NCI-H2171 treated with DMSO at 0.1 percent for 48 hours (cell line): Measurements from ENCODE around the gene FBXO38.

Source experiments
- DNase-seq: peaks from one replicate; lab custom pipeline; 2025; lab: John Stamatoyannopoulos, UW

FBXO38 gene, protein sequence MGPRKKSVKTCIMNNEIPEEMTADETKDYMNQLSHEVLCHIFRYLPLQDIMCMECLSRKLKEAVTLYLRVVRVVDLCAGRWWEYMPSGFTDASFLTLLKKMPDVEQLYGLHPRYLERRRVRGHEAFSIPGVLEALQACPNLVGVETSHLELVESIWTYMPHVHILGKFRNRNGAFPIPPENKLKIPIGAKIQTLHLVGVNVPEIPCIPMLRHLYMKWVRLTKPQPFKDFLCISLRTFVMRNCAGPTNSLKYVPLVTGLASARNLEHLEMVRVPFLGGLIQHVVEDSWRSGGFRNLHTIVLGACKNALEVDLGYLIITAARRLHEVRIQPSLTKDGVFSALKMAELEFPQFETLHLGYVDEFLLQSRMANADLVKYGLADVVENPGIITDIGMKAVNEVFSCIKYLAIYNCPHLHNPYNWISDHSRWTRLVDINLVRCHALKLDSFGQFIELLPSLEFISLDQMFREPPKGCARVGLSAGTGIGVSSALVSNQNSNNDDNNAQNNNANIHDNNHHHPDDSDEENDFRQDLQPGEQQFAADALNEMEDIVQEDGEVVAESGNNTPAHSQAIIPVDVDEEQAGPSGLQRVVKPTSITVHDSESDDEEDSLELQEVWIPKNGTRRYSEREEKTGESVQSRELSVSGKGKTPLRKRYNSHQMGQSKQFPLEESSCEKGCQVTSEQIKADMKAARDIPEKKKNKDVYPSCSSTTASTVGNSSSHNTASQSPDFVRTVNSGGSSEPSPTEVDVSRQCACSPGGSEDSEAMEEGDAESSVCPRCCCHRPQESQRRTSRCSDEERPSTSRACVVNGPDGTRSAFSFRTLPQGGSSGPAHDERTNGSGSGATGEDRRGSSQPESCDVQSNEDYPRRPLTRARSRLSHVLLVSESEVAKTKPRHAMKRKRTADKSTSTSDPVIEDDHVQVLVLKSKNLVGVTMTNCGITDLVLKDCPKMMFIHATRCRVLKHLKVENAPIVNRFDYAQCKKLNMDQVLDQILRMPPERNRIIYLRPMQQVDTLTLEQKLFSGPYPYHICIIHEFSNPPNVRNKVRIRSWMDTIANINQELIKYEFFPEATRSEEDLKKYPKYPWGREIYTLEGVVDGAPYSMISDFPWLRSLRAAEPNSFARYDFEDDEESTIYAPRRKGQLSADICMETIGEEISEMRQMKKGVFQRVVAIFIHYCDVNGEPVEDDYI

DNA sequence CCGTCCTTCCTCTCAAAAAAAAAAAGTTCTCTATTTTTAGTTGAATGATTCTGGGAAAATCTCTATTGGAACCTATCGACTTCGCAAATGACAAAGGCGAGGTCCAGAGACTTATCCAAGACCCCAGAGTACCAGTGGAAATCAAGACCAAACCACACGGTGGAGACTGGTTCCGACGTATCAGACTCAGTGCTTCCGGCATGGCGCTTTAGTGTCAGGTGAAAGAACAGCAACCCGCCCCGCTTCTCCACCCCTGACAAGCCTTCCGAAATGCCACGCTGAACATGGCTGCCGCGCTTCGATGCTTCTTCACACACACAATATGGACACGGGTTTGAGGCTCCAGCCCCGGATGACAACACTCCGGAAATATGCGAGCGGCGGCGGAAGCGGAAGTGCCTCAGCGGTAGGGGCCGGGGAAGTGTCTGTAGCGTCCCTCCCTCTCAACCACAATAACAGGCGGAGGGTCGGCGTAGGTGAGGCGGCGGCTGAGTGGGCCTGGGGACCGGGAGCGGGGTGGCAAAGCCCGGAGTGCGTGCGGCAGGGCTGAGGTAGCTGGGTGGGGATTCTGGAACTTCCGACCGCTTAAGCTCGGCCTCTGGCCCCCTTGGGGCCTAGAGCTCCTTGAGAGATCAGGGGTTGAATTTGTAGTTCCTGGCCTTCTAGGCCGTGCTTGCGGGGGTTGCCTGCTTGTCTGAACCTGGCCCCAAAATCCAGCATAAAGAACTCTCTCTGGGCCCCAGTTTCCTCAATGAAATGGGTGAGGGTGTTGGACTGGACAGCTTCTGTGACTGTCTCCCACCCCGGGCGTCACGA, at the start of gene FBXO38:
Gene FBXO38, plus strand, starts transcription at position 395 of the 816 bp plus-strand sequence. CDS start 10,819 bp downstream, outside the sequence.
- peak; percentile 94 for DNase-seq

DNA sequence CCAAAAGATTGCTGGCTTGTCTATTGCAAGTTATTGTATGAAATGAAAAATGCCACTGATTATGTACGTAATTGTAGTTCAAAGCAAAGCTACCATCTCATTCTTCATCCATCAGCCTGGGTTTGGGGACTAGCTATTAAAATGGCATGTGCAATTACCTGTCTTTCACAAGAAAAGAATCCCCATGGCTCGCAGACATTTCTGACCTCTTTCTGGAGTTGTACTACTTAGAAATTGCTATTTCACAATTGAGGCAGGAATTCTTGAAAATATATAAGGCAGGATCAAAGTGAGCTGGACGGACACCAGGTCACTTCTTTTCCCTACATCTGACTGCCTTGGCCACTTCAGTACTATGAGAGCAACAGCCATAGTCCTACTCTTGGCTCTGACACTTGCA, 48.5 kb upstream of the FBXO38 start, which contains the start of gene SPINK9:
Gene SPINK9, plus strand, starts transcription at position 301 of the 400 bp plus-strand sequence. Its CDS starts 55 bp downstream, at position 356.
- DNase-seq: no peak

DNA sequence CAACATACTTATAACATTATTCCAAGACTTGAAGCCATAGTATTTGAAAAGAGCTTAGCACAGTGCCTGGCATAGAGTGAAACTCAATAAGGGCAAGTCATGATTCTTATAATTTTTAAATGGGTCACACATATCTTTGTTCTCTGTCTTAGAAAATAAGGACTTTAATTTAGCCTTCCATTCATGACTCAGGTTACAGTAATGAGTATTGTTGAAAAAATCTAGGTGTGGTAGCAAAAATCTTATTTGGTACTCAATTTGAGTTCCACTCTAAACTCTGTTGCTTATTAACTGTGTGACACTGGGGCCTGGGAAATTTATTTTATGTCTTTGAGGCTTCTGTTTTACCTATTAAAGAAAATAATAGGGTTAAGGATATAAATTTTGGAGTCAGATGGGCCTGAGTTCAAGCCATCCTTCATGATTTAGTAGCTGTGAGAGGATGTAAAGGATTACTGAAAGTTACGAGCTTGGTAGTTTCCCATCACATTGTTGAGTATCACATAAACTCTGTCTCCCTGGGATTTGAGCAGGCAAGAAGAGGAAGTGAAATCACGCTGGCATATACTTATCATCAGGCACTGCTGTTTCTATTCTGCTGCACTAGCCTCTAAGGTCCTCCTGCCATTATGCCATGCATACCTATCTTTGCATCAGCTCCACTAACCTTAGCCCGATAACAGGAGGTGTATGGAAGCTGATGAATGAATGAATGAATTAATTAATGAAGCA, 46.9 kb upstream of the FBXO38 start:
- DNase-seq: no peak

DNA sequence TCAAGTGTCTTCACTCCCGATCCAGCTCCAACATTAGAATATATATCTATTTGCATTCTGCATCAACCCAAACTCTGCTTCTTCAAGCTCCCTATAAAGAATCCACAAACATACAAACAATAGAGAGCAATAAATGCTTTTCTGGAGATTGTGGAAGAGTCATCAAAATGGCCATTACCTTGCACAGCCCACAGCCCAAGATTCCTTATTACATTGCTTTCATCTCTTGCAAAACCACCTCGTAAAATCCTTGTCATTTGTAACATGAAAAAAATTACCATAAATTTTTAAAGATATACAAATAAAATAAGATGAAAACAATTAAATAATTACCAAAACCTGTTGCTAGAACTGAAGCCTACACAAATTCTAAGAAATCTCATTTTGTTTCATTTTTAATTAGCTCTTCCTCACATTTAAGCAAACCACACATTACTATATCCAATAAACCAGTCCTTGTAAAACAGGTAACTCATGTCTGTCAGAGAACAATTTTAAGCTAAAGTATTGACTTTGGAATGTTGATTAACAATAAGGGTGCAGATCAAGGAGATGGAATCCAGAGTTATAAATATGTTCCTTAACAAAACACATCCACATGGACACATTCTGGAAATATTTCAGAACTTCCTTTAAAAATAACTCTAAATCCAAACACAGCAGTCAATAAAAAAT, 41.2 kb upstream of the FBXO38 start:
- no peak for DNase-seq

DNA sequence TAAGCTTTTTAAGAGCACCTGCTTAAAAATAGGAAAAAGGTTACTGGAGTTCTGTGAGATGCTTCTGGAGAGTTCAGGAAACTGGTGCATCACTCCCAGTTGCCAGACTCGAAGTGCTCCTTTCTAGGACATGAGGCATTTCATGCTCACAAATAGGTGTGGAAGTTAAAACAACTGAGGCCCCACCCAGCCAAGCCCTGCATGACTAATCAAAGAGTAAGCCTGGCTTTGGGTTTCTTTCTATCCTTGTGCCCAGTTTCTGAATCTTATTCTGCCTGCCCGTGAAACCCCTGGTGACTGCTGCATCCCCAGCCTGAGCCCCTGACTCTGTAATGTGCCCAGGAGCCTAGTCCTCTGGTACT, 40.7 kb upstream of the FBXO38 start:
- no peak for DNase-seq

DNA sequence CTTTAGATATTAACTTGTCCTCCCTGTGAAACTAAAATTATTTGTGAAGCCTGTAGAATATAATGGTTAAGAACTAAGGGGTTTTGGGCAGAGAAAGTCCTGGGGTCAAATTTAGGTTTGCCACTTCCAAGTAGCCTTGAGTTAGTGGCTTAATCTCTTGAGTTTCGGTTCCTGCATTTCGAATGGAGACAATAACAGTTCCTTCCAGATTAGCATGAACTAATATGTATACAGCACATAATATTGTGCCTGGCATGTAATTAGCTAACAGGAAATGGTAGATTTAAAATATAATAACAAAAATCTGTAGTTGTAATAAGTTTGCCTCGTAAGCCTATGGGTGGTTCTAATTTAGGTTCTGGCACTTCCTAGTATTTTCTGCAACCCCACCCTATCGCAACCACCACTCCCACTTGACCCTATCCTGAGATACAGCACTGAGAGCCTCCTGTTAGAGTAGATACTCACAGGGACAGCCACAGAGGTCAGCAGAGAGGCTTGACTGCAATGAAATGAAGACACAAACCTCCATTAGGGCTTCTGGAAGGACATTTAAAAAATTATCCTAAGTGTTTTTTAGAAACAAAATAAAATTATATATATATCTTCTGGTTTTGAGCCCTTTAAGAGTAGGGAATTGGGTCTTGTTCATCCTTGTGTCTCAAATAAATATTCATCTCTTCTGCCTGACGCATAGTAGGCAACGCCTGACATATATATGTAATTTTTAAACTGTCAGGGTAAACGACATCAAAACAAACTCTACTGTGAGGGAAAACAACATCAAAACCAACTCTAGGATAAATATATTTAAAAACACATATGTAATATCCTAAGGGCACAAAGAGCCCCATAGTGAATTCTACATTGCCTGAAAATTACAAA, 39.9 kb upstream of the FBXO38 start:
- DNase-seq: no peak

DNA sequence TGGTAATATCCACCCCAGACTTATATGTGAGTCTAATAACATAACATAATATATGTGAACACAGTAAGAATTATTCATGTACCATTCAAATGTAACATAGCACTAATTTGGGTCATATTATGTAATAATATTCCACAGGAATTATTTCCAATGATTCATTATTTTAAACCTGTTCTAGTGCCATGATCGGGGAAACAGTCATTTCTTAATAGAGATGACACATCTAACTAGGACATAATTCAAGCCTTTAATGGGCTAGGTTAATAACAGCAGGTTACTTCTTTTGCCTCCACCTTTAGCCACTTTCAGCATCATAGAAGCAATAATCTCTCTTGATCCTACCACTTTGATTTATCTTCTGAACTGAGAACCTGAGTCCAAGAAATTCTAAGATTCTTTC, 36.1 kb upstream of the FBXO38 start:
- DNase-seq: no peak

DNA sequence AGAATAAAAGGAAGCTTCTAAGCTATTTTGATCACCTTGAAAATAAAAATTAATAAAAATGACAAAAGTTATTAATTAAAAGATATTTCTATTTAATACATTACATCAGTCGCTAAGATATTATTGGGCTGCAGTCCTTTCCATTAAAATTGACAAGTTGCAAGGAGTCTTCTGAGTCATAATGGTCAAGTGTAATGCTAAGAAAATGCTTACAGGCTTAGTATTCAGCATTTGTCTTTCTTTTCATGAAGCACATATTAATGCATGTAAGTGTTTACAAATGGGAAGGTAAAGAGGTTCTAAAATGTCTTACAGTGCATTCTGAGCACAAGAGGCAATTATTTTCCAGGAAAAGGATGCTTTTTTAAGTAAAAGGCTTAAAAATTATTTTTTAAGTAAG, 31.1 kb upstream of the FBXO38 start:
- no peak for DNase-seq

DNA sequence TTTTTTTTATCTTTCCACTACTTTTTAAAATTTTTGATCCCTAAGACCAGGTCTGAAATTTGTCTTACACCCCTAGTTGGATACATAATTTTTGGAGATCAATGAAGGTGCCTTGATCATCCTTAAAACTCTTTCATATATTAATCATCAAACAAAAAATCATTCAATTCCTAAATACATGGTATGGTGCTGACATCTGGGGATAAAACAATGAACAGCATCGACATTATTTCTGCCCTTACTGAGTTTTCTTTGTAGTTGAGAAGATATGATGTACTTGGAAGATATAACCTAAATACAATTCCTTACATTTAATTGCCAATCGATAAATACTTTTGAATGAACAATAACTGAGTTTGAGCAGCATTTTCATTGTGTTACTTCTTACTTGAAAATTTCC, 30.1 kb upstream of the FBXO38 start:
- no peak for DNase-seq

DNA sequence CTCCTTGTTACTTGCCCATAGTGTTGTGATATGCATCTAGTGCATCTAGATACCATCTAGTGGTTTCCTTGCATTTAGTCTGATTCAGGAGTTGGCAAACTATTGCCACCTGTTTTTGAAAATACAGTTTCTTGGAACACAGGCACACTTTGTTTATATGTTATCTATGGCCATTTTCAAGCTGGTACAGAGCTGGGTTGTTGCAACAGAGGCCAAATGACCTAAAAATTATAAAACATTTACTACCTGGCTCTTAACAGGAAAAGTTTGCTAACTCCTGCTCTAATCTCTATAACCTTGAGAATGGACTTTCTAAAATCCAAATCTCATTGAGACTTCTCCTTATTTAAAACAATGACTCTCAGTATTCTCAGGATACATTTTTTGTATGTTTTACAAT, 19.4 kb upstream of the FBXO38 start:
- no peak for DNase-seq

DNA sequence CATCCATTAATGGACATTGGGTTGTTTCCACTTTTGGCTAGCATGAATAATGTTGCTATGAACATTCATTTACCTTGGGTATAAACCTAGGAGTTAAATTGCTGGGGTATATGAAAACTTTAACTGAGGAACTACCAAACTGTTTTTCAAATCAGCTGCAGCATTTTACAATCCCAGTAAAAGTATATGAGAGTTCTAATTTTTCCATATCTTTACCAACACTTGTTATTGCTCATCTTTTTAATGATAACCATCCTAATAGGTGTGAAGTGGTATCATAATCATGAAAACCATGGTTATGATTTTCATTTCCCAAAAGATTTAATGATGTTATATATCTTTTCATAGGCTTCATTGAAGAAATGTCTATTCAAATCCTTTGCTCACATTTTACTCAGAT, 15.5 kb upstream of the FBXO38 start:
- no peak for DNase-seq

DNA sequence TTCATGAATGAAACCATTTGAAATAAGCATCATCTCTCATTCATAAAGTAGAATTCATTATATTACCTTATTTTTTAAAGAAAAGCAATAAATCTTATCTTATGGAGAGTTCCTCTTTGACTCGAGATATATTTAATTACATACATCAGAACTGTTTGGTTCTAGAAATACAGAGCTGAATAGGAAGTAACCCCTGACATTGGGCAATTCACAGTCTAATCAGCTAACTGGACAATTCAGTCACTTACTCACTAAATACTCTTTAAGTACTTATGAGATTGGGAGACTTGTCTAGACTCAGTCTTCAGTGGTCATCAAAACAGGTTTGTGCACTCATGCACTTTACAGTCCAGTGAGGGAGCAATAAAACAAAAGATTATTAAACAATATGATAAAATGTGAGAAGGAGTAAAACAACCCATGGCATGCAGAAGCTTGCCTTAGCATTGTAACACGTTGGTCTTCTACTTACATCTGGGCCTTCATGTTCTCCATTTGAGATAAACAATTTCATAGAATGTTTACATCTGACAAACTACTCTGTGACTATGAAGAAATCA, 11.5 kb upstream of the FBXO38 start:
- DNase-seq: no peak

DNA sequence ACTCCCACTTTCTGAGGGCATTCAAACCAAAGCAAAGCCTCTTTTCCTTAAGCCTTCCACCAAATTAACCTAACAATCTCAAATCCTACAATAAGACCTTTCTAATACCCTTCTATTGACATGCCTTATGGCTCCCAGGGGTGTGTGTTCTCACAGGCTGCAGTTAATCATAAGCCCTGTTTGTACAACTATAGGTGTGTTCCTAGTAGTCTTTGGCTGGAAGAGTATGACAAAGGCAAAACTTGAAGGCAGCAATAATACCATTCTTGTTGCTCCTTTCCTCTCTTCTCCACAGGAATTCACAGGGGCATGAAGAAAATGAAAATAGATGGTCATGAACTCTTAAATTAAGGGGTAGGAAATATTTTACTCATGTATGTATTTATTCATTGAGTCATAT, 10.9 kb upstream of the FBXO38 start:
- no peak for DNase-seq

DNA sequence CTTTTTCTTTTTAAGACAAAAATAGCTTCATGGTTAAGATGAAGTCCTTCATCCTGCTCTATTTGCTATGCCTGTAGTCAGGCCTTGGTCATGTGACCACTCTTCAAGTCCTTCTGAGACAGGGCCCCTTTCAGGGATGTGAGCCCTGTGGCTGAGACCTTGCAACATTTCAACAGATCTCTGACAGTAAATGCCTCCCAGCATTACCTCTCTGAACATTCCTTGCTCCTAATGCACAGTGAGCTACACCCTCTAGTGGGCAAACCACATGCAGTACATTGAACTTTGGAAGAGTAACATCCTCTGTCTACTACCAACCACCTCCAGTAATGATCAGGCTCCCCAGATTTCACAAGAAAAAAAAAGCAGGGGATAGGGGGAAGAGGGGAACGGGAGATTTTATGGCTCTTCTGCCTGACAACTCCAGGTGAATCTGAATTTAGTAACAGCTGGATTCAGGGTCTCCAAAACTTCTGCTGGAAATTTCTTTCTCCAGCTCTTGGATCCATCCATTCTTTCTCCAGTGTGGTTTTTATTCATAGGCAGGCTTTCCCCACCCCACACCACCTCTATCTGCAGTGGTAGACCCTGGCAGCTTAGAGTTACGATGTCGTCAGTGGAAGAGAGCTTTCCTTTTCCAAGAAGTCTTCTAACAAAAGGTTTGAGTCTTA, 8.9 kb upstream of the FBXO38 start:
- peak; percentile 12 for DNase-seq

DNA sequence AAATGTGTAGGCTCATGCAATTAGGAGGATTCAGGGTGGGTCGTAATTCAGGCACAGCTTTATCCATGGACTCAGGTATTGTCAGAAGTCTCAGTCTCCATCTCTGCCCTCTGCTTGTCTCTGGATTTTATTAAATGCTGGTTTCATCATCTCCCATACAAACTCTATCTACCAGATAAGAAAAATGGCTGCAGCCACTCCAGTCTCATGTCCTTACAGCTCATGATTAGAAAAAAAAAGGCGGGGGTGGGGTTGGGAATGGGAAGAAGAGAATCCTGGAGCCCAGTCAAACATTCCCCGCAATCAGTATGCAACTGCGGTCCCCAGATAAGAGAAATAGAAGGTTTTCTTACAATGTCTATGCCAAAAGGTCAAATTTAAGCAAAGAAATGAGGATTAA, 7.6 kb upstream of the FBXO38 start:
- DNase-seq: no peak

DNA sequence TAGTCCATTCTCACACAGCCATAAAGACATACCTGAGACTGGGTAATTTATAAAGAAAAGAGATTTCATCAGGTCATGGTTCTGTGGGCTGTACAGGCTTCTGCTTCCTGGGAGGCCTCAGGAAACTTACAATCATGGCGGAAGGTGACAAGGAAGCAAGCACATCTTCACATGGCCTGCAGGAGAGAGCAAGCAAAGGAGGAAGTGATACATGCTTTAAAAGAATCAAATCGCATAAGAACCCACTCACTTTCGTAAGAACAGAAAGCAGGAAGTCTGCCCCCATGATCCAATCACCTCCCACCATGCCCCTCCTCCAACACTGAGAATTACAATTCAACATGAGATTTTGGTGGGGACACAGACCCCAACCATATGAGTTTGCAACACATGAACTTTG, 5.1 kb upstream of the FBXO38 start:
- DNase-seq: no peak

DNA sequence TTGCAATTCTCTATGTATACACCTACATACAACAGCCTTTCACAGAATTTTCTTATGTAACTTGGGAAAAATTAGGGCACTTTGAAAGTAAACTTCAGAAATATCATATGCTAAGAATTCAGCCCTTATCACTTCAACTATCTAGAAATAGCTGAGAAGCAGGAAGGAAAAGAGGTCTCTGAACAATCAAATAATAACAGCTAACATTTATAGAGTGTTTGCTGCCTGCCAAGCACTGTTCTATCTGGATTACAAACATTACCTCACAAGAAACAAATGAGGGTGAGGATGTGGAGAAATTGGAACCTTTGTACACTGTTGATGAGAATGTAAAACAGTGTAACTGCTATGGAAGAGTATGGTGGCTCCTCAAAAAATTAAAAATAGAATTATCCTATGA, 4.4 kb upstream of the FBXO38 start:
- no peak for DNase-seq

DNA sequence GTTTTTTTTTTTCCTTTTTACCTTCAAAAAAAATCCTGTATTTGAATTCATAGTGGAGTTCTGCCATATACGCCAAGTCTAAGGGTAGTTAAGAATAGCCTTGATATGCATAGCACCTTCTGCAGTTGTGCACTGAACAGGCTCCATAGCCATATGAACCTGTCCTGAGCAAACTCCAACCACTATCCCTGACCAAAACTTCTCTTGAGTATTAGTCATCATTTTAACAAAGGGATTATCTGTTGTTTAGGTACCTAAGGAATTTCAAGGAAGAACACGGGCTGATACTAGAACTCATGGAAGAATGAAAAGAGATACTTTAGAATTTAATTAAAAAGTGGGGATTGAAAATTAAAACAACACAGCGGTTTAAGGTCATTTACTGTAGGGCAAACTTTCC, 1.9 kb upstream of the FBXO38 start:
- no peak for DNase-seq
